HFF-Myc (cell line): Measurements from ENCODE around the gene CFAP100.
A peak's percentile ranks its signal among the peaks of the same experiment; 100 is the strongest.

Experiments
- DNase-seq: peaks from one replicate; pipeline ENCODE4 v3.0.0-alpha.2; 2011; ENCODE audit warnings: low read depth; ENCODE audit errors: extremely low read depth
- H3K4me3 ChIP-seq: replicated peaks from 2 replicates; pipeline ENCODE4 v1.5.1; 2011; ENCODE audit warnings: low read depth, mild to moderate bottlenecking, control low read depth, low read length
- CTCF ChIP-seq: IDR thresholded peaks from 2 replicates; pipeline ENCODE4 v1.5.1; 2012; ENCODE audit warnings: mild to moderate bottlenecking, low read depth, low read length, control low read depth; ENCODE audit errors: missing control alignments

The CFAP100 gene

GRCh38 chr3:126352476-126353454, 41.9 kb upstream of the CFAP100 start:
- no peak for DNase-seq
- no peak for TF ChIP-seq CTCF

GRCh38 chr3:126353694-126354321, 40.9 kb upstream of the CFAP100 start:
- no peak overlapping the region for H3K4me3 ChIP-seq
- no peak for DNase-seq
- TF ChIP-seq CTCF = no peak

More at GRCh38 chr3:126352476-126353454, 41.9 kb upstream of the CFAP100 start:
- H3K4me3 ChIP-seq = no peak overlapping the region

GRCh38 chr3:126354776-126355175, 39.9 kb upstream of the CFAP100 start:
- DNase-seq = no peak
- no peak overlapping the region for H3K4me3 ChIP-seq
- TF ChIP-seq CTCF = no peak

DNA sequence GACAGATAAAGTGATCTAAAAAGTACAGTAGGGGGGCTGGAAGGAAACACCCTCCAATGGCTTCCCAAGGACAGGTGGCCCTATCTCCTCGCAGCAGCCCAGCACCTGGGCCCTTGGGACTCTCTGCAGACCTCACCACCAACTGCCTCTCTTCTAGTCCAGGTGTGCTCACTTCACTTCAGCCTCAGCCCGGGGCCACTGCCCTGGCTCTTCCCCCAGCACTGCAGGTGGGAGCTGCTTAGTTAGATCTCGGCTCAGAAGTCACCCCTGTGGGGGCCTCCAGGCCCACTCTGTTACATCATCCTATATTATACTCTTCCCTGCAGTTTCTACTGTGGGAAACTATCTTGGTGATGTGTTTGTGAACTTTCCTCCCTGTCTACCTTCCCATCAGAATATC, 39.5 kb upstream of the CFAP100 start:
- peak overlapping the region; percentile 48 for H3K4me3 ChIP-seq
- no peak for TF ChIP-seq CTCF
- no peak for DNase-seq

GRCh38 chr3:126355777-126356372, 38.8 kb upstream of the CFAP100 start:
- no peak for TF ChIP-seq CTCF
- peak; percentile 33 for DNase-seq

DNA sequence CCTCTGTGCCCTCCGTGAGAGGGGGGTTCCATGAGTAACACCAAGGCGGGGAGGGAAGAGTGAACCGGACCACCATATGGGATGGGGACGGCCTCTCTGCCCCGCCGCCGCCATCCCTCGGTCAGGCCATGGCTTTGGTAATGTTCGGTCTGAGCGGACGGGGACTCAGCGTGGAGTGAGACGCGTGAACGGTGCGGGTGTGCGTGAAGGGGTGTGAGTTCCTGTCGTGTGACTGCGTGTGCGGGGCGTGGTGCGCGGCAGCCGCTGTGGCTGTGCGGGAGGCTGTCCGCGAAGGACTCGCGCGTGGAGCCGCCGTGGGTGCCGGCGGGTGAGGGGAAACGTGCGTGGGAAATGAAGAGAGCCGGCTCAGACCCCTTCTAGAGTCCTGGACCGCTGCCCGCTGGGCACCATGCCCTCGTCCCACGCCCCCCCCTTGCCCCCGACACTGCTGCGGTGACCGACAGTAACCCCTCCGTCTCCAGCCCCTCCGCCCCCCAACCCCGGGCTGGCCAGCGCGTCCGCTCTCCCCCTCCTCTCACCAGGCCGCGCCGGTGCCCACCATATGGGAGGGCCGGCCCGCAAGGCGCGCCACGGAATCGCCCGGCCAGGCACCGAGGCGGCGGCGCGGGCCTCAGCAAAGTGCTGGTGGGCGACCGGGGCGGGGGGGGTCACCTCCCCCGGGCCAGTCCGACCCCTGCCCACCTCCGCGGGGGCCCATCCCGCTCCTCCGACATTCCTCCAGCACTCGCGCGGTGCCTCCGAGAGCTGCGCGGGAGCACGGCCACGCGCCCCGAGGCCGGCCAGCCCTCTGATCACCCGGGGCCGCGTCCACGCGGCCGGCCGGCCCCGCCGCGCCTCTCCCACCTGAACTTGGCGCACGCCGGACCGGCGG, 38.1 kb upstream of the CFAP100 start:
- no peak for TF ChIP-seq CTCF
- no peak for DNase-seq
- H3K4me3 ChIP-seq = peak overlapping the region; percentile 48

More at GRCh38 chr3:126355777-126356372, 38.8 kb upstream of the CFAP100 start:
- peak overlapping the region; percentile 48 for H3K4me3 ChIP-seq
